GM21528 (cell line): Measurements from ENCODE around the gene ADGRE2.

Experiments used
- ATAC-seq: cut with Tn5 transposase; IDR thresholded peaks from one replicate; pipeline ENCODE4 v1.9.1; 2021; ENCODE audit warnings: mild to moderate bottlenecking, moderate library complexity; ENCODE audit not compliant: unreplicated experiment, low FRiP score

The ADGRE2 gene

DNA sequence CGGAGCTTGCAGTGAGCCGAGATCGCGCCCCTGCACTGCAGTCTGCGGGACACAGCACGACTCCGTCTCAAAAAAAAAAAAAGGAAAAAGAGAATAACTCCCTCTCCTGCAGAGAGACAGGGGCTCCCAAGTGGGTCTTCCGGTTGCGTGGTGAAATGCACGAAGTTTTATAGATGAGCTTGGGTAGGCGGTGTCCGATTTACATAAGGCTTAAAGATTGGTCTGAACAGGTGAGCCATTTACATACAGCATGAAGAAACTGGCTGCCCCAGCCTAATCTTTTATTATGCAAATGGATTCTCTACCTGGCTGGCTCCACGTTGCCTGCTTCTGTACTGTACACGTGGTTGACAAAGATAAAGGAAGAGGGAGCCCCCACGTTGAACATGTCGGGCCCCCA lies 19.5 kb downstream of the ADGRE2 start:
- no peak for ATAC-seq

DNA sequence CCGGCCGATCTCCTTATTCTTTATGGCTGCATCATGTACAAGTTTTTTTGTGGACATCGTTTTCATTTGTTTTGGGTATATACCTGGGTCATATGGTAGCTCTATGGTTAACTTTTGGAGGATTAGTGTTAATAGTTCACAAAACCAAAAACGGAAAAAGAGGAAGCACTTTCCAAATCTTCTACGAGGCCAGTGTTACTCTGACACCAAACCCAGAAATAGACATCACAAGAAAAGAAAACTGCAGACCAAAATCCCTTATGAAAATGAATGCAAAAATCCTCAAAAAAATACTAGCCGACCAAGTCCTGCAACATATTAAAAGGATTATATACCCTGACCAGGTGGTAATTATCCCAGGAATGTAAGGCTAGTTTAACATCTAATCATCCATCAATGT lies 29.8 kb downstream of the ADGRE2 start:
- ATAC-seq: no peak

DNA sequence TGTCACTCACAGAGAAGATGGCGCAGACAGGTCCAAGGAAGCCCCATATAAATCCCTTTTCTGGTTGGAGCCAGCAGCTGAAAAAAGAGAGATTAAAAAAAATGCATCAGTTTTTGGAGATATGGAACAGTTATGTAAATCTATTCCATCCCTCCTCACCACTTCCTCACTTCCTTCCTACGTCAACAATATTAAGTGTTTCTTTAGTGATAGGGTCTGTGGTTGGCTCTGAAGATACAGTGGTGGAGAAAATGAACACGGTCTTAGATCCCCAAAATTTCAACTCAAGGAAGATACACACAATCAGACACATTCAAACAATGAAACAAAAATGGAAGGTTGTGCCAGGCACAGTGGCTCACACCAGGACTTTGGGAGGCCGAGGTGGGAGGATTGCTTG lies 31.5 kb downstream of the ADGRE2 start:
- no peak for ATAC-seq

DNA sequence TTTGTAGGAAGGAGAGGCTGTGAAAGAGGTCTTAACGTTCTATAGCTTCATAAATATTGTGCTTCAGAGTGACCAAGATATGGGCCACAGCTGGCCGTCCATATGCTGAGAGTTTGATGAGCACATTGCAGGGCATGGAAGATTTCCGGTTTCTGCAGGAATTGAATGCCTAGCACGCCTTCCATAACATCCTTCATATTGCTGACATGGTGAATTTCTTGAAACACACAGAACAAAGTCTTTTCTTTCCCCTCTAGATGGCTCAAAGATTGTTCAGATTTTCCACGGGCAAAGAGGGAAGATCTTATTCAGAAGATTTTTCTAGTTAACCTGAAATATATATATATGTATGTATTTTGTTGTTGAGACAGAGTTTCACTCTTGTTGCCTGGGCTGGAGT lies 42.4 kb downstream of the ADGRE2 start:
- ATAC-seq: no peak

DNA sequence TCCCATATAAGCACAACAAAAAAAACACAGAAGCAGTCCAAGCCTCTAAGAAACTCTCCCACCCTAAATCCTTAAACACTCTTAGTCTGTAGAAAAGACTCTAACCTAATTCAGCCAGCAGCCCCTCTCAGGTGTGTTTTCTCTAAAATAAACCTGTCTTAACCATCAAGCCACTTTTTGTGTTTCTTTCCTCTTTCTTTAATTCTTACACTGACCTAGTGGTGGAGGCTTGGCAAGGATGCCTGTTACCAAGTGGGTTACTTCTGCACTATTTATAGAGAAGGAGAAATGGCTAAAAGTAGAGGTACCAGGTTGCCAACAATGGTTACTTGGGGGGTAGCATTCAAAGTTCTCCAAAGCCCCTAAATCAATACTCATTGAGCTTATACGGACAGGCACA lies 44.8 kb downstream of the ADGRE2 start:
- no peak for ATAC-seq

DNA sequence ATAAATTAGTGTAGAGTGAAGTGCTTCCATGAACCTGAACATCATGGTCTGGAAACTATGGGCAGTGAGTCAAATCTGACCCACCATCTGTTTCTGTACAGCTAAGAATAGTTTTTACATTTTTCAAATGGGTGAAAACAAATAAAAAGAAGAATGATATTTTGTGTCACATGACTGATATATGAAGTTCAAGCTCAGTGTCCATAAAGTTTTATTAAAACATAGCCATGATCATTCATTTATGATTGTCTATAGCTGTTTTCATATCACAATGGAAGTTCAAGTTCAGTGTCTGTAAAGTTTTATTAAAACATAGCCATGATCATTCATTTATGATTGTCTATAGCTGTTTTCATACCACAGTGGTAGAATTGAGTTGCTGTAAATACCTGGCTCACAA lies 45.9 kb downstream of the ADGRE2 start:
- no peak for ATAC-seq

DNA sequence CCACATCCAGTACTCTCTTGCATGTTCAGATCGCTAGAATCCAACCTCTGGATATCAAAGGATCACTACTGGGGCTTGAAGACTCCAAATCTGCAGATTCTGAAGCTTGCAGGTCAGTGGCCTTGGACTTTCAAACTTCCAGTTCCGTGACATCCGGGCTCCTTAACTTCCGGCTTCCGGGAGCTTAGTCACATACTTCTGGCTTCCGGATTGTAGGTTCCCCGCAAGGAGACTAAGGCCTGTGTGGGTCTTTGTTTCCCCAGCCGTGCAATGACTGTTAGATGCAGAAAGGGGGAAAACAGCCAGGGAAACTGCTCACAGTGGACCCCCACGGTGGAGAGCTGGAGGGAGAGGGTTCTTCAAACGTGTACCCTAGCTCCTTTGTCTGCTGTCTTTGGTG lies 47.2 kb downstream of the ADGRE2 start:
- no peak for ATAC-seq

DNA sequence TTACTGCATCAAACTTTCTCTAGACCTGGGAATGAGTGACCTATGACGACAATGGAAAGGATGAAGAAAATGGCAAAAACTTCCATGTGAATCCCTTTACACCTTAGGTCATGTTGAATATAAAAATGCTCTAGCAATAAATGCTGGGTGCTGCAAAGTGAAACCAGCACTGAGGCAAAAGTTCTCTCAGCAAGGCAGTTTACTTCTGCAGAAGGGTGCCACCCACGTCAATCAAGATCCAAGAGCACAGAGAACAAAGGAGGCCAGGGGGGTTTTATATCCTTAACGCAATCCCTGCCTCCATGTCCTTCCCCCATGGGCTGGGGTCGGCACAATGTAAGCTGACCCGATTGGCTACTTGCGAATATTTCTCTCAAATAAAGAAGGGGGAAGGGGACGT lies 49.8 kb downstream of the ADGRE2 start:
- no peak for ATAC-seq

DNA sequence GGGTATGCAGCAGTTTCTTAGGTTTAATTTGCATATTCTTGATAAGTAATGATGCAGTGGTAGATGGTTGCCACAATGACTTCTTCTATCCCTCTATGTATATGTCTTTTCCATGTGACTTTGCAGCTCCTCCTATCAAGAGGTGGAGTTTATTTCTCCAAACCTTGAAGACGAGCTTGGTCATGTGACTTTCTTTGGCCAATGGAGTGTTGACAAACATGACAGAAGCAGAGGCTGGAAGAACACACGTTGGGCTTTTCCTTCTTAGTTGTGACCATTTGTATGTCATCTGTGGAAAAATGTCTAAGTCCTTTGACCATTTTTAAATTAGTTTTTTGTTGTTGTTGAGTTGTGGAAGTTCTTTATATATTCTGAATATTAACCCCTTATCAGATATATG lies 56.2 kb downstream of the ADGRE2 start:
- no peak for ATAC-seq

DNA sequence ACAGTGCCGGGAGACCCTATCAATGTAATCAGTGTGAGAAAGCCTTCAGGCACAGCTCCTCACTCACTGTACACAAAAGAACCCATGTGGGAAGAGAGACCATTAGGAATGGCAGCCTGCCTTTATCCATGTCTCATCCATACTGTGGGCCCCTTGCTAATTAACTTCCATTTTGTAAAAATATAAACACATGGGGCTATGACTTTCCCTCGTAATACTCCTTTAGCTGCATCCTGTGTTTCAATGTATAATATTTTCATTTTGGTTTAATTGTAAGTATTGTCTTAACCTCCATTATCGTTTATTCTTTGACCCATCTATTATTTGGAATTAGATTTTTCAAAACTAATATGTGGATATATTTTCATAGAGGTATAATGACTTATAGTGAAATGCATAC lies 59.2 kb downstream of the ADGRE2 start:
- ATAC-seq: no peak

DNA sequence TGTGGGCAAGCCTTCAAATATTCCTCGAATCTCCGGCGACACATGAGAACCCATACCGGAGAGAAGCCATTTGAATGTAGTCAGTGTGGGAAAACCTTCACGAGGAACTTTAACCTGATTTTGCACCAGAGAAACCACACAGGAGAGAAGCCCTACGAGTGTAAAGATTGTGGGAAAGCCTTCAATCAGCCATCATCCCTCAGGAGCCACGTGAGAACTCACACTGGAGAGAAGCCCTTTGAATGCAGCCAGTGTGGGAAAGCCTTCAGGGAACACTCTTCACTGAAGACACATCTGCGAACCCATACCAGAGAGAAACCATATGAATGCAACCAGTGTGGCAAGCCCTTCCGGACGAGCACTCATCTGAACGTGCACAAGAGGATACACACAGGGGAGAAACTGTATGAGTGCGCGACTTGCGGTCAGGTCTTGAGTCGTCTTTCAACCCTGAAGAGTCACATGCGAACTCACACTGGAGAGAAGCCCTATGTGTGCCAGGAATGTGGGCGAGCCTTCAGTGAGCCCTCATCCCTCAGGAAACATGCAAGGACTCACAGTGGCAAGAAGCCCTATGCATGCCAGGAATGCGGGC lies 59.7 kb downstream of the ADGRE2 start:
- no peak for ATAC-seq

DNA sequence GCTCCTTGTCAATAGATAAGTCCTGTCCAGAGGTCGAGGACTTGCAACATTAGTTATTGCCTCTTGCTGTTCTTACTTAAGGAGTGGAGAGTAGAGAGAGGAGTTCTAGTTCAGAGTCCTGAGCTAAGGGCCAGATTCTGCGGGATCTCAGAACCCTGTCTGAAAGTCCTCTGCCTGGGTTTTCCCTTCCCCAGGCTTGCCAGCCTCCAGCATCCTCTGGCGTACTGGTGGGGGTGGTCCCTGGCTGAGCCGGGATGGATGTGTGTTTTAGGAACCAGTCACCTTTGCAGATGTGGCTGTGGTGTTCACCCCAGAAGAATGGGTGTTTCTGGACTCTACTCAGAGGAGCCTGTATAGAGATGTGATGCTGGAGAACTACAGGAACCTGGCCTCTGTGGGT lies 62.5 kb downstream of the ADGRE2 start:
- ATAC-seq: no peak

DNA sequence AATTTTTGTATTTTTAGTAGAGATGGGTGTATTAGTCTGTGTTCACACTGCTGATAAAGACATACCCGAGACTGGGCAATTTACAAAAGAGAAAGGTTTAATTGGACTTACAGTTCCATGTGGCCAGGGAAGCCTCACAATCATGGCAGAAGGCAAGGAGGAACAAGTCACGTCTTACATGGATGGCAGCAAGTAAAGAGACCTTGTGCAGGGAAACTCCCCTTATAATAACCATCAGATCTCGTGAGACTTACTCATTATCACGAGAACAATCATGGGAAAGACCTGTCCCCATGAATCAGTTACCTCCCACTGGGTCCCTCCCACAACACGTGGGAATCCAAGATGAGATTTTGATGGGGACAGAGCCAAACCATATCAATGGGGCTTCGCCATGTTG lies 73.9 kb downstream of the ADGRE2 start:
- ATAC-seq: no peak

DNA sequence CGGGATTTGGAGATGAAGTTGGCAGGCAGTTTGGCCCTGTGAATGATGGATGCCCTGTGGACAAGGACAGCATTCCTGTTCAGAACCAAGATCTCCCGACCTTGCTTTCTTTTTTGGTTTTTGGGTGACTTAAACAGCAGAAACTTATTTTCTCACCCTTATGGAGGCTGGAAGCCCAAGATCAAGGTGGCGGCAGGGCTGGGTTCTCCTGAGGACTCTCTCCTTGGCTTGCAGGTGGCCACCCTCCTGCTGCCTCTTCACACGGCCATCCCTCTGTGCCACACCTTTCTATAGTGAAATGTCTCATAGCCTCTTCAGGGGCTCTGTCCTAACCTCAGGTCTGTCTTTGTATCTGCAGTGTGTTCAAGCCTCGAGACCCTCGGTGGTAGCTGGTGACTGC lies 74.5 kb downstream of the ADGRE2 start:
- no peak for ATAC-seq

DNA sequence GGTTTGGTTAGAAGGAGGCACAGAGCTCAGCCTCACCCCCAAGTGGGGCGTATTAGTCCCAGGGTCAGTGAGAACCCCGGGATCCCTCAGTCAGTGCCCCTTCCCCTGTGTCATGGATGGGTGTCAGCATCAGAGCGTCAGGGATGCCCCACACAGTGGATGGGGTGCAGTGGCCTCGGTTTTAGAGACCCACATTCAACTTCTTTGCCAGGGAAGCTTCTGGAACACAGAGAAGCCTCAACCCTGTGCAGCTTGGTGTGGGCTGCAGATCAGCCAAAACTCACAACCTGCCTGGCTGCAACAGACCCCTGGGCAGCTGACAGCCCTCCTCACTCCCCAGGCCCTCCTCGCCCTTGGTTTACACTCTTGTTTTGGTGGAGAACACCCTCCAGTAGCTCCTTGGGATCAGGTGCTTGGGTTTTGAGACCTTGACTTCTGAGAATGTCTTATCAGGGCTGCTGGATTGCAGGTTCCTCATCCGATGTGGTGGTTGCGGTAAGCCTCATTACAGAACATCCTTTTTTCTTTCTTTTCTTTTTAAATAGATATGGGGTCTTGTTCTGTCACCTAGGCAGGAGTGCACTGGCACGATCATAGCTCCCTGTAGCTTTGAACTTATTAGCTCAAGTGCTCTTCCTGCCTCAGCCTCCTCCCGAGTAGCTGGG lies 77.5 kb downstream of the ADGRE2 start:
- no peak for ATAC-seq

DNA sequence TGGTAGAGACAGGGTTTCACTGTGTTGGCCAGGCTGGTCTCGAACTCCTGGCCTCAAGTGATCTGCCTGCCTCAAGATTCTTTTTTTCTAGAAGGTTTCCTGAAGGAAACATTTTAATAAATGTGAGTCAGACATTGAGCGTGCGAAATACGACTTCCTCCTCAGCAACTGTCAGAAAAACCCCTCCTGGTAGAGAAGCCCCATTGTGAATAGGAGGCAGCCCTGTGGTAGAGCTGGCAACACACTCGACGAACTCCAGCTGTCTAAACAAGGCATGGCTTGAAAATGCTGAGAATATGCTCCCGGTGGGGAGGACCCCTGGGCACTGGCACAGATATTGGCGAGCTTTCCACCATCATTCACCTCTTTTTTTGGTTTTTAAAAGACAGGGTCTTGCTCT lies 78.7 kb downstream of the ADGRE2 start:
- ATAC-seq: no peak

DNA sequence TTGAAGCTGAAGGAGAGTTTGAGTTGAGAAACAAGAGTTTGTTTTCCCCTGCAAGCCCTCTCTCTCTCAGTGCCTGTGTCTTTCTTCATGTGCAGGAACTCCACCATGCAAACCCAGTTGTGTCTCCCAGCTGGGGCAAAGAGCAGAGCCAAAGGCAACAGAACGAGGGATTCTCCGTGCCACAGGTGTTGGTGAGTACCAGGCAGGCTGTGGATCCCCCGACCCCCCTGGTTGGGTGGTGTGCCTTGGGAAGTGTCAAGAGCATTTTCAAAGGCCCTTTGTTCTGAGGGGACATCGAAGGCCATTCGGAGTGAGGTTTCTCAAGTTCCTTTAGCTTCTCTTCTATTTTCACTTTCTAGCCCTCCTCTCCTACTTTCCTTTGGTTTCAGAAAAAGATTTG lies 82.9 kb downstream of the ADGRE2 start:
- no peak for ATAC-seq

DNA sequence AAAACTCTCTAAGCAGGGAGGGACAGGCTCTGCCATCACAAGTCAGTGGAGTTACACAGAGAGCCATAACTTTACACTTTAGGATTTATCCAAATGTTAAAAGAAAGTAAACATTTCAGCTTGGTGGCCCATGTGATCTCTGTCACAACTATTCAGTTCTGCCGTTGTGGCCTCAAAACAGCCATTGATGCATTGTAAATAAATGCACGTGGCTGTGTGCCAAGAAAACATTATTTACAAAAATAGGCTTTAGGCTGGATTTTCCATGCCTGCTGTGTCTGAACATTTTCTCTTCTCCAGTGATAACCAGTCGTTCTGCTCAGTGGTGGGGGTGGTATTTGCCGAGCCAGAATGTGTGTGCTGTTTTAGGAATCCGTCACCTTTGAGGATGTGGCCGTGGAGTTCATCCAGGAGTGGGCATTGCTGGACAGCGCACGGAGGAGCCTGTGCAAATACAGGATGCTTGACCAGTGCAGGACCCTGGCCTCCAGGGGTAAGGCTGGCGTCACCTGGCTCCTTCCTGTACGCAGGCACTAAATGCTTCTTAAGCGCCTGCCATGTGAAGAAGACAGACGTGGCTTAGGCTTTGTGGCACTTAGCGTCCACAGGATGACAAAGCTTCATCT lies 83.6 kb downstream of the ADGRE2 start:
- no peak for ATAC-seq

DNA sequence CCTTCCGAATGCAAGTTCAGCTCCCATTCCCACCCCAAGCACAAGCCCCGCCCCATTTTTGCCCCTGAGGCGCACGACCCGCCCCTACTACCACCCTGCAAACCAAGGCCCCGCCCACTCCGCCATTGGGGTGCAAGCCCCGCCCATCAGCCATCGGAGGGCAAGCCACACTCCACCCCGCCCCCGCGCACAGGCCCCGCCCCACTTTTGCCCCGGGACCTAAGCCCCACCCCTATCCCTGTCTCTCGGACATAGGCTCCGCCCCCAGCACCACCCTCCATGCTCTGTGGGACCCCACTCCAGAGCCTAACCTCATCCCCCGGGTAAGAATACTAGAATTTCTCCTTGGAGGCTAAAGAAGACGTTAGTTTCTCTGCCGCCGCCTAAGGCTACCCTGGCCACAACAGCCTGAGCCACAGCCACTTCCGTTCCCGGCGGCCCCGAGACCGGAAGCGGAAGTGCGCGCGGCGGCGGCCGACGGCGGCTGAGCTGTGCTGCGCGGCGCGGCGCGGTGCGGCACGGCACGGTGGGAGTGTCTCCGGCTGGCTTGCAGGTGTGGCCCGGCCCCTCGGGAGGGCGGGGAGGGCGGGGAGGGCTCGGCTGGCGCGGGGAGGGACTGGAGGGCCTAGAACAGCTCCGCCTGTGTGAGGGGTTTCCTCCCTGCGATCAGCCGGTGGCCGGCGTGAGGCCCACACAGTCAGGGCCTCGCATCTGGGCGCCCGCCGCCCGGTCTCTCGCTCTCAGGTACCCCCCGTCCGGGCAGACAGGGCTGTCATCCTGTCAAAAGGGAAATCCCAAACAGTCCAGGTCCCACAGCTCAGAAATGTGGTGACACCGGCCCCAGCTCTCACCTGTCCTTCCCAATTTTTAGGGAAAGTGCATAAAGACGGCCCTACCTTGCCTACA lies 88.5 kb downstream of the ADGRE2 start, which contains the start of gene ZNF333:
Gene ZNF333, plus strand, starts transcription at position 451 of the 906 bp plus-strand sequence. CDS start 3,444 bp downstream, outside the sequence.
- peak; percentile 84 for ATAC-seq

DNA sequence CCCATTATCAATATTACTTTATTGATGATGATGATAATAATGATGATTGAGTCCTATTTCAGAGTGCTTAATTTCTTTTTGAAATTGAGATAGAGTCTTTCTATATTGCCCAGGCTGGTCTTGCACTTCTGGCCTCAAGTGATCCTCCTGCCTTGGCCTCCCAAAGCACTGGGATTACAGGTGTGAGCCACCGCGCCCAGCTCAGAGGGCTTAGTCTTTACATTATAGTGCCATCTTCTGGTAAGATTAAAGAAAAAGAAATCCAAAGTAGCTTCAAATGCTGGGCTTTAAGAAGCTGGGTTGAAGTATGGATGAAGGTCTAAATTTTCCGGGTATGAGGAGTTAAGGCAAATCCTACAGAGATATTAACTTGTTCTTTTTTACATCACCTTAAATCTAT lies 91.9 kb downstream of the ADGRE2 start:
- ATAC-seq: no peak

DNA sequence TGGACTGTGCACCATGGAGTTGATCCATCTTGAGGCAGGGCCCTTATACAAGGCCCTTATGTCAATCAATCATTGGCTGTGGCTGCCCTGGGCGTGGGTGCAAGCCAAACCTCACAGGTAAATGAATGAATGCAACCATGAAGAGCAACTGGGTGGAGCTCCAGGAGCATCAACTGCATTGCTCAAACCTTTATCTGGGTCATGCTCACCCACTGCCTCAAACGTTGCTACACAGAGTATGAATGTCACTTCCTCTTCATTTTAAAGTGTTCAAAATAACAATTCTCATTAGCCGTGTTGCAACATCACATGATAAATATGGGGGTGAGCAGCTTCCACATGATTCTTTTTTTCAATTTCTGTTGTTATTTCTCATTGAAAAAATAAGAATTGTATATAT lies 94.9 kb downstream of the ADGRE2 start:
- no peak for ATAC-seq
